Esophagus squamous epithelium (tissue), 5 donors: ENCODE results near the gene C12orf42. TPM values are rescaled to one million over a fixed set of nuclear protein-coding genes. Genes with fewer than 3 reads are reported as not detected.

Experiments used
- DNase-seq: peaks from one replicate; lab custom pipeline; 2025; lab: John Stamatoyannopoulos, UW
- H3K27ac ChIP-seq, 4 donors: fragments of 200-600 bp; sonication (generic); one replicate each; pipeline ENCODE4 v1.5.1; 2016 to 2019; ENCODE audit warnings: mild to moderate bottlenecking in 1 of 4
- H3K27me3 ChIP-seq, 4 donors: fragments of 200-600 bp; sonication (generic); 1 replicate in 3 of 4; 2 replicates in 1 of 4; pipeline versions ENCODE4 v1.5.1 to v1.6.0; 2017 to 2021; ENCODE audit warnings: antibody characterized with exemption in 1 of 4
- H3K36me3 ChIP-seq, 3 donors: fragments of 200-600 bp; sonication (generic); one replicate each; pipeline ENCODE4 v1.5.1; 2016 to 2019
- H3K4me1 ChIP-seq, 3 donors: fragments of 200-600 bp; sonication (generic); one replicate each; pipeline ENCODE4 v1.5.1; 2017 to 2019
- H3K4me3 ChIP-seq, 4 donors: fragments of 200-600 bp; sonication (generic); 1 replicate in 3 of 4; 2 replicates in 1 of 4; pipeline ENCODE4 v1.5.1; 2016 to 2019; ENCODE audit warnings: mild to moderate bottlenecking in 2 of 4, moderate library complexity in 1 of 4
- H3K9me3 ChIP-seq, 3 donors: fragments of 200-600 bp; sonication (generic); one replicate each; pipeline ENCODE4 v1.5.1; 2016 to 2019
- POLR2A ChIP-seq, 4 donors: fragments of 450-650 bp; IDR thresholded peaks; one replicate each; pipeline ENCODE4 v1.6.1; 2017; ENCODE audit warnings: antibody characterized with exemption in 4 of 4, mild to moderate bottlenecking in 4 of 4, moderate library complexity in 3 of 4
- WGBS, 2 donors: methylation state at CpG; one replicate each; pipeline ENCODE4 v1.1.5; 2018; 5-methylcytosine and 5-hydroxymethylcytosine counted together
- intact Hi-C: fragments of 100-400 bp; cut with DNase I; formaldehyde crosslinking; loops from one replicate; pipeline ENCODE4 v1.15.0; 2022
- total RNA-seq, 4 donors: library from RNA; depleted of rRNA; stranded (reverse); fragments of >200 nt; gene quantifications; one replicate each; pipeline ENCODE4 v1.1.0, GENCODE V29; 2016
- TF ChIP-seq, protein P1 (sequence below), 6 experiments: fragments of 450-650 bp in 4 of 6; fragments of 200-600 bp in 2 of 6; sonication (generic) in 2 of 6; IDR thresholded peaks; one replicate each; pipeline ENCODE4 v1.5.1; 2016 to 2019; ENCODE audit warnings: antibody characterized with exemption in 6 of 6, mild to moderate bottlenecking in 4 of 6, moderate library complexity in 4 of 6
- donor health status: DM: yes; HTN: yes; CAD: no.

C12orf42 gene
- total RNA-seq, 4 donors from 2014 or later, result not detected

DNA sequence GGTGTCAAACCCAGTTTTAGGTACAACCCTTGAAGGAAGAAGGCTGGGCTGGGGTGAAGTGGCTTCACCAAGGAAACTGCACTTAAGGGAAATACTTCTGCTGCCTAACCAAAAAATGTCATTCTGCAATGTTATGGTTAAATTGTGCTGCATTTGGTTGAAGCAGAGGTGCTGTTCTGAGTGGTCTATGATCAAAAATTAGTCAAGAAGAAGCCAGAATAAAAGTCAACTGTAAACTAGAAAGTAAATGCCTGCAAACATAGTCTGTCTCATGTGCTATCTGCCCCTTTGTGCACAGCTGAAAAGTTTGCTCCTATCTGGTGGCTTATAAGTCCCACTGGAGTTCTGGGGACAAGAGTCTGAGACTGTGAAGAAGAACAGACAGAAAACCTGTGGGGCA lies 158.8 kb downstream of the C12orf42 start:
- intact Hi-C loops, result no loop called here
- Histone ChIP-seq H3K36me3 (no peaks in the 10 kb centered on the region), H3K27ac (no peak overlapping the region), H3K4me3 (no peak overlapping the region), H3K4me1 (no peaks in the 10 kb centered on the region), H3K27me3 (no peaks in the 10 kb centered on the region), H3K9me3 (no peaks in the 10 kb centered on the region)
- no peak for TF ChIP-seq POLR2A (IDR thresholded peaks at IDR 0.05)
- TF ChIP-seq, protein P1, sequence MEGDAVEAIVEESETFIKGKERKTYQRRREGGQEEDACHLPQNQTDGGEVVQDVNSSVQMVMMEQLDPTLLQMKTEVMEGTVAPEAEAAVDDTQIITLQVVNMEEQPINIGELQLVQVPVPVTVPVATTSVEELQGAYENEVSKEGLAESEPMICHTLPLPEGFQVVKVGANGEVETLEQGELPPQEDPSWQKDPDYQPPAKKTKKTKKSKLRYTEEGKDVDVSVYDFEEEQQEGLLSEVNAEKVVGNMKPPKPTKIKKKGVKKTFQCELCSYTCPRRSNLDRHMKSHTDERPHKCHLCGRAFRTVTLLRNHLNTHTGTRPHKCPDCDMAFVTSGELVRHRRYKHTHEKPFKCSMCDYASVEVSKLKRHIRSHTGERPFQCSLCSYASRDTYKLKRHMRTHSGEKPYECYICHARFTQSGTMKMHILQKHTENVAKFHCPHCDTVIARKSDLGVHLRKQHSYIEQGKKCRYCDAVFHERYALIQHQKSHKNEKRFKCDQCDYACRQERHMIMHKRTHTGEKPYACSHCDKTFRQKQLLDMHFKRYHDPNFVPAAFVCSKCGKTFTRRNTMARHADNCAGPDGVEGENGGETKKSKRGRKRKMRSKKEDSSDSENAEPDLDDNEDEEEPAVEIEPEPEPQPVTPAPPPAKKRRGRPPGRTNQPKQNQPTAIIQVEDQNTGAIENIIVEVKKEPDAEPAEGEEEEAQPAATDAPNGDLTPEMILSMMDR (IDR thresholded peaks at IDR 0.05), result no peak
- no peak for DNase-seq

DNA sequence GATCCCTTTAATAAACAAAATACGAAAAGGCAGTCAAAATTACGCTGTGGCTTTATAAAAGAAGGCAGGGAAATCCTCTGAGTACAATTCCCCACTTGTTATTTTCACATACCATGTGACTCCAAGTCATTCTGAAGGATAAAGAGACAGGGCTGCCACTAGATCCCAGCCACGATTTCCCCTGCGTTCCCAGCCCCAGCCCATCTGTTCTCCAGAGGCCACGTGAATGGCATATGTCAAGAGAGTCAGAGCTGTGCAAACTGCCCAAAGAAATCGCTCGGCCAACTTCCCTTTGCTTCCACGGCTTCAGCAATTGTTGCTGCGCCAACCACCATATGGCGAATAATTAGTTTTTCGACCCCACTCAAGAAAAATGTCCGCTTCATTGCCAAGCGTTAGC lies 161.3 kb downstream of the C12orf42 start:
- DNase-seq, result no peak
- TF ChIP-seq POLR2A (IDR thresholded peaks at IDR 0.05), result no peak
- TF ChIP-seq, protein P1 (IDR thresholded peaks at IDR 0.05), result no peak
- intact Hi-C loops, result no loop called here
- H3K36me3 ChIP-seq, result no peaks in the 10 kb centered on the region
- H3K27ac ChIP-seq, result no peak overlapping the region
- WGBS, 2 donors, result 53 to 59% methylated on average over 11 to 12 of the region's 13 CpGs
- H3K4me1 ChIP-seq, result no peaks in the 10 kb centered on the region
- no peaks in the 10 kb centered on the region for H3K9me3 ChIP-seq
- no peak overlapping the region for H3K4me3 ChIP-seq
- H3K27me3 ChIP-seq, result no peaks in the 10 kb centered on the region

DNA sequence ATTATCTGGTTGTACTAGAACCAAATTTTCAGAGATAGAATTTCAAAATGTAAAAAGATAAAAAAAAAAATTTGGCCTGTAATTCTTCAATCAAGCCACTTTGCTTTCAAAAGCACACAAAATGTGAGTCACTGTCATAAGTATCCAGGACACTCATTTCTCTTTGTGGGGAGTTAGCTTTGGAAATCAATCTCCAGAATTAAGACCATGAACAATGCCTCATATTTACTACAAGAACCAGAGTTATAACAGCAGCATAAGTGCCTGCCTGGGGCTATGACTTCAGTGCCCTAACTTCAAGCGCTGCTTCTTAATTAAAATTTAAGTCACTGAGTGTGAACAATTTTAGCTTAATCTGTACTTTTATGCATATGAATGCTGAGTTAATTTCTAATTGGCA lies 162.1 kb downstream of the C12orf42 start:
- Histone ChIP-seq H3K4me1 (no peaks in the 10 kb centered on the region), H3K4me3 (no peak overlapping the region), H3K27ac (no peak overlapping the region), H3K9me3 (no peaks in the 10 kb centered on the region), H3K36me3 (no peaks in the 10 kb centered on the region), H3K27me3 (no peaks in the 10 kb centered on the region)
- WGBS, 2 donors, result 68 to 75% methylated on average over 1 of the region's 1 CpG
- intact Hi-C loops, result no loop called here
- no peak for DNase-seq
- TF ChIP-seq, protein P1 (IDR thresholded peaks at IDR 0.05), result no peak
- TF ChIP-seq POLR2A (IDR thresholded peaks at IDR 0.05), result no peak

DNA sequence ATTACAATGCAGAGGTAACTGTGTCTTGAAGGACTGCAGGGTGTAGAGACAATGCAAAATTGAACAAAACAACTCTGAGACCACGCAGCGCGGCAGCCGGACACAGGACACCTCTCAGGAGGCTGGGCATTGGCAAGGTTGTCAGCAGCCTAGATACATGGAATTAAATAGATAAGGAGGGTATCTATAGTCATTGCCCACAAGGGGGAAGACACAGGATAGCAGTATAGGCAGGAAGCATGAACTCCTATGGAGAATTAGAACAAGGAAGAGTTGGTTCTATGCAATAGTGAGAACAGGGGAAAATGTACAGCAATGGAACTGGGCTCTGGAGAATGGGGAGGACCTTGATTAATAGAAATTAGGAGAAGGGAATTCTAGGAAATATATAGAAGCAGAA lies 164.1 kb downstream of the C12orf42 start:
- no peak overlapping the region for H3K4me3 ChIP-seq
- 94 to 96% methylated on average over 4 of the region's 4 CpGs for WGBS, 2 donors

DNA sequence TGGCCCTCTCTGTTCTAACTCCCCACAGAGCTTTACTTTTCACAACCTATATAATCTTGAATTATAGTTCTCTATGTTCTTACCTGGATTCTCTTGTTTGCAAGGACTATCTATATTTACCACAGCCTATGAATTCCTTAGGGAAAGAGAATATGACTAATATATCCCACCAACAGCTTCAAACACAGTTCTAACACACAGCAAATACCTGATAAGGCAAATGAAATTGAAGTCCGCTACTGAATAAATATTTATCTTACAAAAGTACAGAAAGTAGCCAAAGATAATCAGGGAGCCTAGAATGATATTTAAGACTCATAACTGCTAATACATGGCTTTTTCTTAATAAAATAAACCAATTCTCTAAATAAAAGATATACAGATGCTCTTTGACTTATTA lies 165.1 kb downstream of the C12orf42 start:
- DNase-seq, result no peak
- TF ChIP-seq POLR2A (IDR thresholded peaks at IDR 0.05), result no peak
- TF ChIP-seq, protein P1 (IDR thresholded peaks at IDR 0.05), result no peak
- Histone ChIP-seq H3K27me3 (no peaks in the 10 kb centered on the region), H3K36me3 (no peaks in the 10 kb centered on the region), H3K27ac (no peak overlapping the region), H3K4me1 (no peaks in the 10 kb centered on the region), H3K4me3 (no peak overlapping the region), H3K9me3 (no peaks in the 10 kb centered on the region)
- intact Hi-C loops, result no loop called here
- 52 to 71% methylated on average over 1 of the region's 1 CpG for WGBS, 2 donors

More for the DNA sequence above, 164.1 kb downstream of the C12orf42 start:
- Histone ChIP-seq H3K27me3 (no peaks in the 10 kb centered on the region), H3K36me3 (no peaks in the 10 kb centered on the region), H3K9me3 (no peaks in the 10 kb centered on the region), H3K4me1 (no peaks in the 10 kb centered on the region), H3K27ac (no peak overlapping the region)
- no peak for DNase-seq
- intact Hi-C loops, result no loop called here
- TF ChIP-seq POLR2A (IDR thresholded peaks at IDR 0.05), result no peak
- TF ChIP-seq, protein P1 (IDR thresholded peaks at IDR 0.05), result no peak
